Sigmoid colon (tissue), 4 donors: Measurements from ENCODE around the gene SHH.

Experiments used
- POLR2A ChIP-seq, 2 donors: fragments of 450-650 bp; IDR thresholded peaks; one replicate each; pipeline ENCODE4 v1.6.1; 2016; ENCODE audit warnings: antibody characterized with exemption in 2 of 2, mild to moderate bottlenecking in 2 of 2, moderate library complexity in 2 of 2
- POLR2AphosphoS5 ChIP-seq, 4 donors: sonication (generic); formaldehyde crosslinking; IDR thresholded peaks; one replicate each; pipeline ENCODE4 v1.6.1; 2017; ENCODE audit warnings: antibody characterized with exemption in 4 of 4
- TF ChIP-seq, protein P1 (sequence below), 4 experiments: fragments of 450-650 bp in 3 of 4; fragments of 200-600 bp in 1 of 4; IDR thresholded peaks; one replicate each; pipeline ENCODE4 v1.5.1; 2016 to 2019; ENCODE audit warnings: antibody characterized with exemption in 4 of 4, mild to moderate bottlenecking in 3 of 4, moderate library complexity in 2 of 4

DNA sequence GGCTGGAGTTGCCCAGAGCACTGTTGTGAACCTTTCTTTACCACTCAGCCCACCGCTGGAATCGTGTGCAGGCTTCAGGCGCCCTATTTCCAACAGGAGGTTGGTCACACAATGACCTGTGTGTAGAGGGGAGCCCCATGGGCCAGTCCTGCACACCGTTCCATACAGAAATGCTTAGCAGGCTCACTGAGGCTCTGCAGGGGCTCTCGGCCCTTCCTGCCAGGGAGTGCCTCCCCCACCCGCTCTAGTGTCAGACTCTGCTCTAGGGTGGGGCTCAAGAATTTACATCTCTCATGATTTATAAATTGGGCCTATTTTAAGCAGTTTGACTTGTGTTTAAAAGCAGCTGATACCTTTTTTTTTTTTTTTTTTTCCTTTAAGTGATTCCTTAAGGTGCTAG, 42.0 kb downstream of the SHH start:
- TF ChIP-seq POLR2AphosphoS5 (IDR thresholded peaks at IDR 0.05) (no peak), POLR2A (IDR thresholded peaks at IDR 0.05) (no peak)
- TF ChIP-seq, protein P1, sequence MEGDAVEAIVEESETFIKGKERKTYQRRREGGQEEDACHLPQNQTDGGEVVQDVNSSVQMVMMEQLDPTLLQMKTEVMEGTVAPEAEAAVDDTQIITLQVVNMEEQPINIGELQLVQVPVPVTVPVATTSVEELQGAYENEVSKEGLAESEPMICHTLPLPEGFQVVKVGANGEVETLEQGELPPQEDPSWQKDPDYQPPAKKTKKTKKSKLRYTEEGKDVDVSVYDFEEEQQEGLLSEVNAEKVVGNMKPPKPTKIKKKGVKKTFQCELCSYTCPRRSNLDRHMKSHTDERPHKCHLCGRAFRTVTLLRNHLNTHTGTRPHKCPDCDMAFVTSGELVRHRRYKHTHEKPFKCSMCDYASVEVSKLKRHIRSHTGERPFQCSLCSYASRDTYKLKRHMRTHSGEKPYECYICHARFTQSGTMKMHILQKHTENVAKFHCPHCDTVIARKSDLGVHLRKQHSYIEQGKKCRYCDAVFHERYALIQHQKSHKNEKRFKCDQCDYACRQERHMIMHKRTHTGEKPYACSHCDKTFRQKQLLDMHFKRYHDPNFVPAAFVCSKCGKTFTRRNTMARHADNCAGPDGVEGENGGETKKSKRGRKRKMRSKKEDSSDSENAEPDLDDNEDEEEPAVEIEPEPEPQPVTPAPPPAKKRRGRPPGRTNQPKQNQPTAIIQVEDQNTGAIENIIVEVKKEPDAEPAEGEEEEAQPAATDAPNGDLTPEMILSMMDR (IDR thresholded peaks at IDR 0.05): no peak
